ENCODE measurements around the gene TUBA1C.
A peak's percentile ranks its signal among the peaks of the same experiment; 100 is the strongest.

TUBA1C gene

GRCh38 chr12:49230805-49231194 is 34.1 kb upstream of the TUBA1C start:
- Histone ChIP-seq H3K4me3 (ENCODE audit: low read length in 2 of 2) (no peak overlapping the region), H3K36me3 (ENCODE audit: control insufficient read depth in 2 of 2, insufficient read depth in 2 of 2, low read length in 2 of 2) (no peaks in the 10 kb centered on the region), H3K27ac (ENCODE audit: low read depth in 2 of 2, low read length in 2 of 2) (peak overlapping the region in 1 of 2 donors; percentile 23), H3K9ac (ENCODE audit: low read depth in 1 of 2, low read length in 2 of 2) (no peak overlapping the region), H3K27me3 (ENCODE audit: control insufficient read depth in 2 of 2, insufficient read depth in 2 of 2, low read length in 2 of 2) (no peaks in the 10 kb centered on the region), H3K4me1 (ENCODE audit: control insufficient read depth in 2 of 2, insufficient read depth in 2 of 2, low read length in 2 of 2) (peaks cover 4 to 5% of the 10 kb centered on the region in 2 donors), H3K9me3 (ENCODE audit: control insufficient read depth in 2 of 2, low read length in 2 of 2) (no peaks in the 10 kb centered on the region)

DNA sequence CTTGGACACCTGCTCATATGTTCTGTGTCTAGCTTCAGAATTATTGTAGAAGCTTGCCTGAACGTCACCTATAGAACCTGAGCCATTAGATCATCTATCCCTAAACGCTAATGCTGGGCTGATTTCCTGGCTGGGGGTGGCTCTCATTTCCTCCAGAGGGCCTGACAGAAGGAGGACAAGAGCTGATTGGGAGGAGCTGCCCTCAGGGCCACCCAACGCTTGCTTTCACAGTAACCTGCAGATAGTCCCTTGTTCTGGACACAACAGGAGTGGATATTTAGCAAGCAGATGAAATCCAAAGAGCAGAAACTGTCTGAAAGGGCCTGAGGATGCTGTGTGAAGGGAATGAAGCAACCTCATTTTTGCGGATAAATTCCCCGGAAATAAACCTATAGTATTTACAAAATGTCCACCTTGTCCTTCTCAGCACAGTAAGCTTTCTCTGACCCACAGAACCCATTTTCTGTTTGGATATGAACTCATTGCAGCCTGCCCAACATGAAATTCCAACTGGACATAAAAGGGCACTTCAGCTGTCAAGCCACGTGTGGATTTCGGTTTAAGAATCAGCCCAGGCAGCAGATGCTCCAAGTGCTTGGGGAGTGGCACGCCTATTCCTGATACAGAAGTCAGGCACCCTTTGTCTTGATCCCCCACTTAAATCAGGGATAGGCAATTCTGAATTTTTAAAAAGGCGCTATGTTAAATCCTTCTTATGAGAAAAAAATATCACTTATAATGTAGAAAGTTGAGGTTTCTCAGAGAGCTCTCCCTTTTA is 32.8 kb upstream of the TUBA1C start:
- Histone ChIP-seq H3K4me1 (ENCODE audit: control insufficient read depth in 2 of 2, insufficient read depth in 2 of 2, low read length in 2 of 2) (peaks cover 4 to 5% of the 10 kb centered on the region in 2 donors), H3K27ac (ENCODE audit: low read depth in 2 of 2, low read length in 2 of 2) (peak overlapping the region in 1 of 2 donors; percentile 87), H3K36me3 (ENCODE audit: control insufficient read depth in 2 of 2, insufficient read depth in 2 of 2, low read length in 2 of 2) (no peaks in the 10 kb centered on the region), H3K4me3 (ENCODE audit: low read length in 2 of 2) (no peak overlapping the region), H3K27me3 (ENCODE audit: control insufficient read depth in 2 of 2, insufficient read depth in 2 of 2, low read length in 2 of 2) (no peaks in the 10 kb centered on the region), H3K9me3 (ENCODE audit: control insufficient read depth in 2 of 2, low read length in 2 of 2) (no peaks in the 10 kb centered on the region), H3K9ac (ENCODE audit: low read depth in 1 of 2, low read length in 2 of 2) (no peak overlapping the region)

DNA sequence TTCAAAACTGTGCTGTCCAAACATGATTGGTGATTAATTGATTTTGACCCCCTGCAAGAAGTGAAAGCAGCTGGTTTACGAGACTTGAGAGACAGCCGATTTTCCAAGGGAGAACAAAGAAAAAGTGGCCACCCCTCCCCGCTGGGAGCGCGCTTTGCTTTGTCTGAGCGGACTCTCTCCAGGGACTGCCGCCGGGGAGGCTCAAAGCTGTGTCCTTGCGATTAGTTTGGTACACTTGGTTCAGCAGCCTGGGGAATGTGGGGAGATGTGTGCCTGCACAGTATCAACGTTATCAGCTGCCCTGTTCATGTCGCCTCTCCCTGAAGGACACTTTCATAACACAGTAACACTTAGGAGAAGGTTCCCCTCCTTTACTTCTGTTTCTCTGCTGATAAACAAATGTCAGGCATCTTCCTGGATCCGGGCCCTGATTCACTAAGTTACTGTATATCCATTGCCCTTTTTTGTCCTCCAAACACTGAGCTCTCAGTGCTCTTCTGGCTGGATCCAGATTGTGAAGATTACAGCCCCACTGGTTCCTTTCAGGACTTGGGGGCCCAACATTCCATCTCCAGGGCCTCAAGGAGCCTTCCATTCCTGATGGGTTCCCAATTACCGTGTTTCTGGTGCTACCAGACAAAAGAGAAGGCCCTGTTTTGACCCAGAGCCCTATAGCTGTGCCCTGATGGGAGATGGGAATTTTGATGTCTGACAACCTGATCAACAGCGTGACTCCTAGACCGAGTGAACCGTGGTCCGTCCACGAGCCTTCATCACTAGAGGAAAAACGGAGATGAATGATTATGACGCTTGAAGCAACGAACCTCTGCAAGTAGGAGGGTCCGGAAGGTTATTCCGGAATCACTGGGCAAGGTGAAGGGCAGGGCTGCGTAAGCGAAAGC is 31.7 kb upstream of the TUBA1C start:
- H3K27ac ChIP-seq (ENCODE audit: low read depth in 2 of 2, low read length in 2 of 2), result peak overlapping the region; percentile 69 to 87
- H3K36me3 ChIP-seq (ENCODE audit: control insufficient read depth in 2 of 2, insufficient read depth in 2 of 2, low read length in 2 of 2), result no peaks in the 10 kb centered on the region
- no peaks in the 10 kb centered on the region for H3K9me3 ChIP-seq (ENCODE audit: control insufficient read depth in 2 of 2, low read length in 2 of 2)
- H3K4me3 ChIP-seq (ENCODE audit: low read length in 2 of 2), result peak overlapping the region; percentile 17 to 51
- H3K9ac ChIP-seq (ENCODE audit: low read depth in 1 of 2, low read length in 2 of 2), result peak overlapping the region; percentile 22 to 43
- no peaks in the 10 kb centered on the region for H3K27me3 ChIP-seq (ENCODE audit: control insufficient read depth in 2 of 2, insufficient read depth in 2 of 2, low read length in 2 of 2)
- peaks cover 4 to 5% of the 10 kb centered on the region in 2 donors for H3K4me1 ChIP-seq (ENCODE audit: control insufficient read depth in 2 of 2, insufficient read depth in 2 of 2, low read length in 2 of 2)

- no peaks in the 10 kb centered on the region for H3K27me3 ChIP-seq (ENCODE audit: control insufficient read depth in 2 of 2, insufficient read depth in 2 of 2, low read length in 2 of 2)
- H3K9me3 ChIP-seq (ENCODE audit: control insufficient read depth in 2 of 2, low read length in 2 of 2), result no peaks in the 10 kb centered on the region
- H3K36me3 ChIP-seq (ENCODE audit: control insufficient read depth in 2 of 2, insufficient read depth in 2 of 2, low read length in 2 of 2), result no peaks in the 10 kb centered on the region
- H3K4me3 ChIP-seq (ENCODE audit: low read length in 2 of 2), result peak overlapping the region; percentile 17 to 69
- peak overlapping the region; percentile 43 to 72 for H3K9ac ChIP-seq (ENCODE audit: low read depth in 1 of 2, low read length in 2 of 2)
- H3K4me1 ChIP-seq (ENCODE audit: control insufficient read depth in 2 of 2, insufficient read depth in 2 of 2, low read length in 2 of 2), result peaks cover 4 to 5% of the 10 kb centered on the region in 2 donors
- peak overlapping the region; percentile 87 to 89 for H3K27ac ChIP-seq (ENCODE audit: low read depth in 2 of 2, low read length in 2 of 2)
Observed at GRCh38 chr12:49233842-49234526, 30.9 kb upstream of the TUBA1C start.

DNA sequence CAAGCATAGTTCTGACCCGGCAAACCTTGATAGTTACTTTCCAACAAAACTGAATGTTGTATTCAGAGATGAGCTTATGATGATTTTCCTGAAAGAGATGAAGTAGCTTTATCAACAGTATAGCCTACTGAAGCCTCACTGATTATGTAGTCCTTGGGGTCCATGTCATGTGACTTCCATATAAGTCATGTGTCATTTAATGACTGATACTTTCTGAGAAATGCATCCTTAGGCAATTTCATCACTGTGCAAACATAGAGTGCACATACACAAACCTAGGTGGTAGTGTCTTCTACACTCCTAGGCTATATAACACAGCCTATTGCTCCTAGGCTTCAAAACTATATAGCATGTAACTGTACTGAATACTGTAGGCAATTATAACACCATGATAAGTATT is 28.5 kb upstream of the TUBA1C start:
- H3K27ac ChIP-seq (ENCODE audit: low read depth in 2 of 2, low read length in 2 of 2), result no peak overlapping the region
- H3K4me1 ChIP-seq (ENCODE audit: control insufficient read depth in 2 of 2, insufficient read depth in 2 of 2, low read length in 2 of 2), result peaks cover 4 to 5% of the 10 kb centered on the region in 2 donors

GRCh38 chr12:49243631-49244030 is 21.3 kb upstream of the TUBA1C start:
- no peaks in the 10 kb centered on the region for H3K27me3 ChIP-seq (ENCODE audit: control insufficient read depth in 2 of 2, insufficient read depth in 2 of 2, low read length in 2 of 2)
- H3K36me3 ChIP-seq (ENCODE audit: control insufficient read depth in 2 of 2, insufficient read depth in 2 of 2, low read length in 2 of 2), result no peaks in the 10 kb centered on the region
- no peaks in the 10 kb centered on the region for H3K4me1 ChIP-seq (ENCODE audit: control insufficient read depth in 2 of 2, insufficient read depth in 2 of 2, low read length in 2 of 2)
- H3K4me3 ChIP-seq (ENCODE audit: low read length in 2 of 2), result no peak overlapping the region
- no peaks in the 10 kb centered on the region for H3K9me3 ChIP-seq (ENCODE audit: control insufficient read depth in 2 of 2, low read length in 2 of 2)
- no peak overlapping the region for H3K27ac ChIP-seq (ENCODE audit: low read depth in 2 of 2, low read length in 2 of 2)
- H3K9ac ChIP-seq (ENCODE audit: low read depth in 1 of 2, low read length in 2 of 2), result no peak overlapping the region

More for the DNA sequence above, 28.5 kb upstream of the TUBA1C start:
- Histone ChIP-seq H3K4me3 (ENCODE audit: low read length in 2 of 2) (no peak overlapping the region), H3K27me3 (ENCODE audit: control insufficient read depth in 2 of 2, insufficient read depth in 2 of 2, low read length in 2 of 2) (no peaks in the 10 kb centered on the region), H3K9ac (ENCODE audit: low read depth in 1 of 2, low read length in 2 of 2) (no peak overlapping the region), H3K9me3 (ENCODE audit: control insufficient read depth in 2 of 2, low read length in 2 of 2) (no peaks in the 10 kb centered on the region), H3K36me3 (ENCODE audit: control insufficient read depth in 2 of 2, insufficient read depth in 2 of 2, low read length in 2 of 2) (no peaks in the 10 kb centered on the region)

DNA sequence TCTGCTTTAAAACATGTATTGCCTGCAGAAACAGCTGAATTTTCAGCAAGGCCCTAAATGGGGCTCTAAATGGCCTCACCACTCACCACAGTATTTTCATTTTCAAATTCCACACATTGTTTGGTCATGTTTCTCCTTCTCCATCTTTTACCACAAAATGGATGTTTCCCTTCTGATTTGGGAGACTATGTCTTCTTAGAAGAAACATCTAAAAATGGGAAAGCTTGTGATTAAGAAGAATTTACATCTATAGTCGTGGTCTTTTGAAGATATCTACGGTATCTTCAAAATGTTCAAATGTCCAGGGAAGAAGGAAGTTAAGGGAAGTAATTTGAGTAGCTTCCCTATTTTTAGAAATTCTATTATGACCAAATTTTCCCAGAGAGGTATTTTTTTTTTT is 20.7 kb upstream of the TUBA1C start:
- Histone ChIP-seq H3K4me1 (ENCODE audit: control insufficient read depth in 2 of 2, insufficient read depth in 2 of 2, low read length in 2 of 2) (no peaks in the 10 kb centered on the region), H3K27ac (ENCODE audit: low read depth in 2 of 2, low read length in 2 of 2) (no peak overlapping the region), H3K27me3 (ENCODE audit: control insufficient read depth in 2 of 2, insufficient read depth in 2 of 2, low read length in 2 of 2) (no peaks in the 10 kb centered on the region), H3K36me3 (ENCODE audit: control insufficient read depth in 2 of 2, insufficient read depth in 2 of 2, low read length in 2 of 2) (no peaks in the 10 kb centered on the region), H3K9me3 (ENCODE audit: control insufficient read depth in 2 of 2, low read length in 2 of 2) (no peaks in the 10 kb centered on the region), H3K4me3 (ENCODE audit: low read length in 2 of 2) (no peak overlapping the region), H3K9ac (ENCODE audit: low read depth in 1 of 2, low read length in 2 of 2) (no peak overlapping the region)

DNA sequence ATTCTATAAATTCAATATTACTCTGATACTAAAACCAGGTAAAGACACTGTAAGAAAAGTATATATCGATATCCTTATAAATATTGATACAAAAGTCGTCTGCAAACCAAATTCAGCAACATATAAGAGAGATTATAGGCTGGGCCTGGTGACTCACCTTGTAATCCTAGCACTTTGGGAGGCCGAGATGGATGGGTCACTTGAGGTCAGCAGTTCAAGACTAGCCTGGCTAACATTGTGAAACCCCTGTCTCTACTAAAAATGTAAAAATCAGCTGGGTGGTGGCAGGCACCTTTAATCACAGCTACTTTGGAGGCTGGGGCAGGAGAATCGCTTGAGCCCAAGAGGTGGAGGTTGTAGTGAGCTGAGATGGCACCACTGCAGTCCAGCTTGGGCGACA is 13.5 kb upstream of the TUBA1C start:
- H3K27me3 ChIP-seq (ENCODE audit: control insufficient read depth in 2 of 2, insufficient read depth in 2 of 2, low read length in 2 of 2), result no peaks in the 10 kb centered on the region
- H3K9ac ChIP-seq (ENCODE audit: low read depth in 1 of 2, low read length in 2 of 2), result no peak overlapping the region
- no peak overlapping the region for H3K4me3 ChIP-seq (ENCODE audit: low read length in 2 of 2)
- H3K4me1 ChIP-seq (ENCODE audit: control insufficient read depth in 2 of 2, insufficient read depth in 2 of 2, low read length in 2 of 2), result no peaks in the 10 kb centered on the region
- no peaks in the 10 kb centered on the region for H3K36me3 ChIP-seq (ENCODE audit: control insufficient read depth in 2 of 2, insufficient read depth in 2 of 2, low read length in 2 of 2)
- H3K27ac ChIP-seq (ENCODE audit: low read depth in 2 of 2, low read length in 2 of 2), result no peak overlapping the region
- H3K9me3 ChIP-seq (ENCODE audit: control insufficient read depth in 2 of 2, low read length in 2 of 2), result no peaks in the 10 kb centered on the region

- no peaks in the 10 kb centered on the region for H3K4me1 ChIP-seq (ENCODE audit: control insufficient read depth in 2 of 2, insufficient read depth in 2 of 2, low read length in 2 of 2)
Observed at GRCh38 chr12:49253033-49253623, 11.8 kb upstream of the TUBA1C start.

More at GRCh38 chr12:49253033-49253623, 11.8 kb upstream of the TUBA1C start:
- H3K27ac ChIP-seq (ENCODE audit: low read depth in 2 of 2, low read length in 2 of 2), result no peak overlapping the region
- no peaks in the 10 kb centered on the region for H3K36me3 ChIP-seq (ENCODE audit: control insufficient read depth in 2 of 2, insufficient read depth in 2 of 2, low read length in 2 of 2)
- no peaks in the 10 kb centered on the region for H3K9me3 ChIP-seq (ENCODE audit: control insufficient read depth in 2 of 2, low read length in 2 of 2)
- no peak overlapping the region for H3K4me3 ChIP-seq (ENCODE audit: low read length in 2 of 2)
- no peaks in the 10 kb centered on the region for H3K27me3 ChIP-seq (ENCODE audit: control insufficient read depth in 2 of 2, insufficient read depth in 2 of 2, low read length in 2 of 2)
- no peak overlapping the region for H3K9ac ChIP-seq (ENCODE audit: low read depth in 1 of 2, low read length in 2 of 2)
